H9 (cell line): ENCODE measurements around the gene RAD23B. TPM values are rescaled to one million over a fixed set of nuclear protein-coding genes. Genes with fewer than 3 reads are reported as not detected.

Experiments used
- DNase-seq: peaks from one replicate; pipeline ENCODE4 v3.0.0-alpha.2; 2017
- H2AFZ ChIP-seq: one replicate; pipeline ENCODE4 v1.6.1; 2013; ENCODE audit warnings: mild to moderate bottlenecking, low read length, control low read depth, moderate library complexity
- H2AK5ac ChIP-seq: 2 replicates; pipeline ENCODE4 v1.6.1; 2013; ENCODE audit warnings: low read length, control low read depth, mixed read lengths; ENCODE audit not compliant: insufficient read length
- H2BK120ac ChIP-seq: one replicate; pipeline ENCODE4 v1.6.1; 2013; ENCODE audit warnings: low read depth, mild to moderate bottlenecking, low read length, control low read depth, inconsistent platforms; ENCODE audit not compliant: poor library complexity, severe bottlenecking
- H2BK12ac ChIP-seq: 2 replicates; pipeline ENCODE4 v1.6.1; 2013; ENCODE audit warnings: low read length, control low read depth, mixed read lengths, low read depth; ENCODE audit not compliant: insufficient read length
- H2BK15ac ChIP-seq: 2 replicates; pipeline ENCODE4 v1.6.1; 2013; ENCODE audit warnings: low read depth, low read length, control low read depth
- H2BK20ac ChIP-seq: one replicate; pipeline ENCODE4 v1.6.1; 2013; ENCODE audit warnings: low read depth, mild to moderate bottlenecking, low read length, control low read depth, inconsistent platforms; ENCODE audit not compliant: poor library complexity, severe bottlenecking
- H2BK5ac ChIP-seq: 2 replicates; pipeline ENCODE4 v1.6.1; 2013; ENCODE audit warnings: low read length, control low read depth, mixed read lengths; ENCODE audit not compliant: insufficient read length
- H3K14ac ChIP-seq: 2 replicates; pipeline ENCODE4 v1.6.1; 2013; ENCODE audit warnings: low read length, control low read depth; ENCODE audit not compliant: insufficient read depth
- H3K18ac ChIP-seq: 2 replicates; pipeline ENCODE4 v1.6.1; 2013; ENCODE audit warnings: low read depth, mild to moderate bottlenecking, mixed read lengths, low read length, control low read depth; ENCODE audit not compliant: insufficient read length
- H3K23ac ChIP-seq: 2 replicates; pipeline ENCODE4 v1.6.1; 2013; ENCODE audit warnings: low read length, control low read depth, mixed read lengths, low read depth; ENCODE audit not compliant: insufficient read length
- H3K23me2 ChIP-seq: 2 replicates; pipeline ENCODE4 v1.6.1; 2013; ENCODE audit warnings: low read depth, mild to moderate bottlenecking, mixed read lengths, low read length, control low read depth; ENCODE audit not compliant: insufficient read length, poor library complexity, severe bottlenecking
- H3K27ac ChIP-seq: 2 replicates; pipeline ENCODE4 v1.5.1; 2013; ENCODE audit warnings: low read length, control low read depth, mixed read lengths, low read depth; ENCODE audit not compliant: insufficient read length
- H3K27me3 ChIP-seq: 2 replicates; pipeline ENCODE4 v1.6.1; 2013; ENCODE audit warnings: low read length, control low read depth, inconsistent platforms; ENCODE audit not compliant: insufficient read depth
- H3K4ac ChIP-seq: 2 replicates; pipeline ENCODE4 v1.6.1; 2013; ENCODE audit warnings: low read depth, mild to moderate bottlenecking, control low read depth, inconsistent platforms, low read length, moderate library complexity
- H3K4me1 ChIP-seq: 2 replicates; pipeline ENCODE4 v1.6.1; 2013; ENCODE audit warnings: low read length, control low read depth, inconsistent platforms; ENCODE audit not compliant: insufficient read depth
- H3K4me2 ChIP-seq: 2 replicates; pipeline ENCODE4 v1.6.1; 2013; ENCODE audit warnings: low read length, control low read depth, mixed read lengths; ENCODE audit not compliant: insufficient read length, insufficient read depth
- H3K56ac ChIP-seq: 2 replicates; pipeline ENCODE4 v1.6.1; 2013; ENCODE audit warnings: low read depth, mild to moderate bottlenecking, mixed read lengths, low read length, control low read depth; ENCODE audit not compliant: insufficient read length
- H3K79me1 ChIP-seq: 2 replicates; pipeline ENCODE4 v1.6.1; 2013; ENCODE audit warnings: low read depth, mild to moderate bottlenecking, moderate library complexity, low read length, control low read depth, inconsistent platforms; ENCODE audit not compliant: insufficient read depth, poor library complexity, severe bottlenecking
- H3K79me2 ChIP-seq: 2 replicates; pipeline ENCODE4 v1.6.1; 2013; ENCODE audit warnings: low read length, control low read depth, inconsistent platforms; ENCODE audit not compliant: insufficient read depth
- H3K9ac ChIP-seq: 2 replicates; pipeline ENCODE4 v1.6.1; 2013; ENCODE audit warnings: low read length, control low read depth, mixed read lengths; ENCODE audit not compliant: insufficient read length; ENCODE audit errors: extremely low read depth
- H3K9me3 ChIP-seq: one replicate; pipeline ENCODE4 v1.6.1; 2013; ENCODE audit warnings: low read depth, low read length, inconsistent platforms; ENCODE audit not compliant: control insufficient read depth
- H3T11ph ChIP-seq: one replicate; pipeline ENCODE4 v1.6.1; 2013; ENCODE audit warnings: mild to moderate bottlenecking, low read length, control low read depth, inconsistent platforms
- H4K20me1 ChIP-seq: one replicate; pipeline ENCODE4 v1.6.1; 2013; ENCODE audit not compliant: control insufficient read depth, insufficient read length, insufficient read depth
- H4K5ac ChIP-seq: 2 replicates; pipeline ENCODE4 v1.6.1; 2013; ENCODE audit warnings: low read depth, mild to moderate bottlenecking, mixed read lengths, low read length, control low read depth; ENCODE audit not compliant: insufficient read length
- H4K8ac ChIP-seq: replicated peaks from 2 replicates; pipeline ENCODE4 v1.6.1; 2013; ENCODE audit warnings: low read length, control low read depth, mixed read lengths, low read depth; ENCODE audit not compliant: insufficient read length
- H4K91ac ChIP-seq: 2 replicates; pipeline ENCODE4 v1.6.1; 2013; ENCODE audit warnings: low read depth, mild to moderate bottlenecking, moderate library complexity, mixed read lengths, low read length, control low read depth; ENCODE audit not compliant: insufficient read length
- H3K27ac Mint-ChIP-seq, 3 experiments: 2 replicates in 2 of 3; 3 replicates in 1 of 3; pipeline ENCODE4 v1.8.0; 2020 to 2021; ENCODE audit warnings: mixed read lengths in 3 of 3, mild to moderate bottlenecking in 1 of 3, moderate library complexity in 1 of 3
- H3K27me3 Mint-ChIP-seq: 2 replicates; pipeline ENCODE4 v1.8.0; 2021; ENCODE audit warnings: low read depth, mild to moderate bottlenecking, moderate library complexity, mixed read lengths
- H3K36me3 Mint-ChIP-seq, 3 experiments: 2 replicates in 2 of 3; 3 replicates in 1 of 3; pipeline ENCODE4 v1.8.0; 2020 to 2021; ENCODE audit warnings: low read depth in 3 of 3, mixed read lengths in 3 of 3; ENCODE audit not compliant: insufficient read depth in 1 of 3
- H3K4me1 Mint-ChIP-seq, 2 experiments: 2 replicates each; pipeline ENCODE4 v1.8.0; 2020; ENCODE audit warnings: mixed read lengths in 2 of 2
- H3K4me3 Mint-ChIP-seq, 2 experiments: 2 replicates in 1 of 2; 3 replicates in 1 of 2; pipeline ENCODE4 v1.8.0; 2020 to 2021; ENCODE audit warnings: mild to moderate bottlenecking in 2 of 2, mixed read lengths in 2 of 2, moderate library complexity in 1 of 2
- H3K9me3 Mint-ChIP-seq, 2 experiments: 2 replicates in 1 of 2; 3 replicates in 1 of 2; pipeline ENCODE4 v1.8.0; 2020; ENCODE audit warnings: mild to moderate bottlenecking in 2 of 2, mixed read lengths in 2 of 2, moderate library complexity in 1 of 2
- WGBS: extraction: QIAGEN DNeasy Blood & Tissue Kit; methylation state at CpG from one replicate; pipeline ENCODE4 v1.1.7; 2013; ENCODE audit warnings: missing lambda C conversion rate, low lambda C conversion rate, mixed read lengths; ENCODE audit not compliant: insufficient read length; ENCODE audit errors: extremely low coverage; 5-methylcytosine and 5-hydroxymethylcytosine counted together
- total RNA-seq: library from RNA; stranded (reverse); gene quantifications from 2 replicates; pipeline ENCODE4 v1.2.1, GENCODE V29; 2021
- TF ChIP-seq, protein P1 (sequence below): fragments of 200-600 bp; sonication (generic); conservative IDR thresholded peaks from 3 replicates; pipeline ENCODE4 v1.8.0; 2021; ENCODE audit warnings: antibody characterized with exemption, mild to moderate bottlenecking

Gene RAD23B
- total RNA-seq, 1 experiment from 2014 or later = 154 TPM

DNA sequence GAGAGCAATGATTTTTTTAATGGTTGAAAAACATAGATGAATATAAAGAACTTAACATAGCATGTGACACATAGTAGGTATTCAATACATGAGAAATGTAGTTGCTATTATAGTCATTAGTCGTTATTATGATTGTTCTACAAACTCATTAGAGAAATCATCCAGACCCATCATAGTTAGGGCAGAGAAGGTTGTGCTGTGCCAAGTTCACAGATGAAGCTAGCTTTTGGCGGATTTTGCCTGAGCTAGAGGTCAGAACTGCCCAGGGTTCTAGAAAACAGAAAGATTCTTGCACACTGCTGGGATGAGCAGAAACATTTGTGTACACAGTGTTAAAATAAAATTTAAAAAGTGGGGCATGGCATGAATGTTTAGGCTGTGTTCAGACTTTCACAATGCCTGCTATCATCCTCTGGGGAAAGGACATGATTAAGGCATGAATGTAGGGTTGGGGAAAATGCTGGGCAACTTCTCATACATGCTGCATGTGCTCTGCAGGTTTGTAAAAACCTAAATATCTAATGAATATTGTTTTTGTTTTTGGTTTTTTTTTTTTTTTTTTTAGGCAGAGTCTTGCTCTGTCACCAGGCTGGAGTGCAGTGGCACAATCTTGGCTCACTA is 33.3 kb upstream of the RAD23B start:
- H3K4me2 ChIP-seq = no peak overlapping the region

More for the DNA sequence above, 33.3 kb upstream of the RAD23B start:
- Mint-ChIP-seq H3K9me3 (no peaks in the 10 kb centered on the region), H3K4me3 (no peak overlapping the region), H3K27me3 (no peaks in the 10 kb centered on the region), H3K27ac (peak overlapping the region in 1 of 3 experiments; percentile 54; a peak in 1 of 7 replicates), H3K4me1 (peaks cover 23 to 26% of the 10 kb centered on the region in 2 experiments), H3K36me3 (no peaks in the 10 kb centered on the region)
- Histone ChIP-seq H3K23ac (no peak overlapping the region), H3K9me3 (no peaks in the 10 kb centered on the region), H3K79me2 (no peaks in the 10 kb centered on the region), H3K9ac (no peak overlapping the region), H2AFZ (no peak overlapping the region), H3K79me1 (no peaks in the 10 kb centered on the region), H3K4me1 (peaks cover 6% of the 10 kb centered on the region; the same call in 1 of the 2 replicates), H3K14ac (no peak overlapping the region), H3K18ac (no peak overlapping the region), H3K27me3 (no peaks in the 10 kb centered on the region), H3K4ac (no peak overlapping the region), H3T11ph (no peak overlapping the region), H2BK5ac (no peak overlapping the region), H2BK12ac (no peak overlapping the region), H3K27ac (no peak overlapping the region), H3K23me2 (no peaks in the 10 kb centered on the region), H4K5ac (no peak overlapping the region), H2BK15ac (no peak overlapping the region), H4K8ac (no peak overlapping the region), H2BK20ac (no peak overlapping the region), H2BK120ac (no peak overlapping the region), H4K91ac (no peak overlapping the region), H2AK5ac (no peak overlapping the region), H3K56ac (no peak overlapping the region), H4K20me1 (no peaks in the 10 kb centered on the region)
- TF ChIP-seq, protein P1, sequence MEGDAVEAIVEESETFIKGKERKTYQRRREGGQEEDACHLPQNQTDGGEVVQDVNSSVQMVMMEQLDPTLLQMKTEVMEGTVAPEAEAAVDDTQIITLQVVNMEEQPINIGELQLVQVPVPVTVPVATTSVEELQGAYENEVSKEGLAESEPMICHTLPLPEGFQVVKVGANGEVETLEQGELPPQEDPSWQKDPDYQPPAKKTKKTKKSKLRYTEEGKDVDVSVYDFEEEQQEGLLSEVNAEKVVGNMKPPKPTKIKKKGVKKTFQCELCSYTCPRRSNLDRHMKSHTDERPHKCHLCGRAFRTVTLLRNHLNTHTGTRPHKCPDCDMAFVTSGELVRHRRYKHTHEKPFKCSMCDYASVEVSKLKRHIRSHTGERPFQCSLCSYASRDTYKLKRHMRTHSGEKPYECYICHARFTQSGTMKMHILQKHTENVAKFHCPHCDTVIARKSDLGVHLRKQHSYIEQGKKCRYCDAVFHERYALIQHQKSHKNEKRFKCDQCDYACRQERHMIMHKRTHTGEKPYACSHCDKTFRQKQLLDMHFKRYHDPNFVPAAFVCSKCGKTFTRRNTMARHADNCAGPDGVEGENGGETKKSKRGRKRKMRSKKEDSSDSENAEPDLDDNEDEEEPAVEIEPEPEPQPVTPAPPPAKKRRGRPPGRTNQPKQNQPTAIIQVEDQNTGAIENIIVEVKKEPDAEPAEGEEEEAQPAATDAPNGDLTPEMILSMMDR = no peak
- no CpG with 5 or more reads among the region's 2 CpGs for WGBS
- DNase-seq = no peak
